H9 (cell line): Measurements from ENCODE around the gene MPPE1. TPM values are rescaled to one million over a fixed set of nuclear protein-coding genes. Genes with fewer than 3 reads are reported as not detected.

Source experiments
- DNase-seq: peaks from one replicate; pipeline ENCODE4 v3.0.0-alpha.2; 2017
- H2AFZ ChIP-seq: one replicate; pipeline ENCODE4 v1.6.1; 2013; ENCODE audit warnings: mild to moderate bottlenecking, low read length, control low read depth, moderate library complexity
- H2AK5ac ChIP-seq: 2 replicates; pipeline ENCODE4 v1.6.1; 2013; ENCODE audit warnings: low read length, control low read depth, mixed read lengths; ENCODE audit not compliant: insufficient read length
- H2BK120ac ChIP-seq: one replicate; pipeline ENCODE4 v1.6.1; 2013; ENCODE audit warnings: low read depth, mild to moderate bottlenecking, low read length, control low read depth, inconsistent platforms; ENCODE audit not compliant: poor library complexity, severe bottlenecking
- H2BK12ac ChIP-seq: 2 replicates; pipeline ENCODE4 v1.6.1; 2013; ENCODE audit warnings: low read length, control low read depth, mixed read lengths, low read depth; ENCODE audit not compliant: insufficient read length
- H2BK15ac ChIP-seq: 2 replicates; pipeline ENCODE4 v1.6.1; 2013; ENCODE audit warnings: low read depth, low read length, control low read depth
- H2BK20ac ChIP-seq: one replicate; pipeline ENCODE4 v1.6.1; 2013; ENCODE audit warnings: low read depth, mild to moderate bottlenecking, low read length, control low read depth, inconsistent platforms; ENCODE audit not compliant: poor library complexity, severe bottlenecking
- H2BK5ac ChIP-seq: 2 replicates; pipeline ENCODE4 v1.6.1; 2013; ENCODE audit warnings: low read length, control low read depth, mixed read lengths; ENCODE audit not compliant: insufficient read length
- H3K14ac ChIP-seq: 2 replicates; pipeline ENCODE4 v1.6.1; 2013; ENCODE audit warnings: low read length, control low read depth; ENCODE audit not compliant: insufficient read depth
- H3K18ac ChIP-seq: 2 replicates; pipeline ENCODE4 v1.6.1; 2013; ENCODE audit warnings: low read depth, mild to moderate bottlenecking, mixed read lengths, low read length, control low read depth; ENCODE audit not compliant: insufficient read length
- H3K23ac ChIP-seq: 2 replicates; pipeline ENCODE4 v1.6.1; 2013; ENCODE audit warnings: low read length, control low read depth, mixed read lengths, low read depth; ENCODE audit not compliant: insufficient read length
- H3K23me2 ChIP-seq: 2 replicates; pipeline ENCODE4 v1.6.1; 2013; ENCODE audit warnings: low read depth, mild to moderate bottlenecking, mixed read lengths, low read length, control low read depth; ENCODE audit not compliant: insufficient read length, poor library complexity, severe bottlenecking
- H3K27ac ChIP-seq: 2 replicates; pipeline ENCODE4 v1.5.1; 2013; ENCODE audit warnings: low read length, control low read depth, mixed read lengths, low read depth; ENCODE audit not compliant: insufficient read length
- H3K27me3 ChIP-seq: 2 replicates; pipeline ENCODE4 v1.6.1; 2013; ENCODE audit warnings: low read length, control low read depth, inconsistent platforms; ENCODE audit not compliant: insufficient read depth
- H3K4ac ChIP-seq: 2 replicates; pipeline ENCODE4 v1.6.1; 2013; ENCODE audit warnings: low read depth, mild to moderate bottlenecking, control low read depth, inconsistent platforms, low read length, moderate library complexity
- H3K4me1 ChIP-seq: 2 replicates; pipeline ENCODE4 v1.6.1; 2013; ENCODE audit warnings: low read length, control low read depth, inconsistent platforms; ENCODE audit not compliant: insufficient read depth
- H3K4me2 ChIP-seq: 2 replicates; pipeline ENCODE4 v1.6.1; 2013; ENCODE audit warnings: low read length, control low read depth, mixed read lengths; ENCODE audit not compliant: insufficient read length, insufficient read depth
- H3K56ac ChIP-seq: 2 replicates; pipeline ENCODE4 v1.6.1; 2013; ENCODE audit warnings: low read depth, mild to moderate bottlenecking, mixed read lengths, low read length, control low read depth; ENCODE audit not compliant: insufficient read length
- H3K79me1 ChIP-seq: 2 replicates; pipeline ENCODE4 v1.6.1; 2013; ENCODE audit warnings: low read depth, mild to moderate bottlenecking, moderate library complexity, low read length, control low read depth, inconsistent platforms; ENCODE audit not compliant: insufficient read depth, poor library complexity, severe bottlenecking
- H3K79me2 ChIP-seq: 2 replicates; pipeline ENCODE4 v1.6.1; 2013; ENCODE audit warnings: low read length, control low read depth, inconsistent platforms; ENCODE audit not compliant: insufficient read depth
- H3K9ac ChIP-seq: 2 replicates; pipeline ENCODE4 v1.6.1; 2013; ENCODE audit warnings: low read length, control low read depth, mixed read lengths; ENCODE audit not compliant: insufficient read length; ENCODE audit errors: extremely low read depth
- H3K9me3 ChIP-seq: one replicate; pipeline ENCODE4 v1.6.1; 2013; ENCODE audit warnings: low read depth, low read length, inconsistent platforms; ENCODE audit not compliant: control insufficient read depth
- H3T11ph ChIP-seq: one replicate; pipeline ENCODE4 v1.6.1; 2013; ENCODE audit warnings: mild to moderate bottlenecking, low read length, control low read depth, inconsistent platforms
- H4K20me1 ChIP-seq: one replicate; pipeline ENCODE4 v1.6.1; 2013; ENCODE audit not compliant: control insufficient read depth, insufficient read length, insufficient read depth
- H4K5ac ChIP-seq: 2 replicates; pipeline ENCODE4 v1.6.1; 2013; ENCODE audit warnings: low read depth, mild to moderate bottlenecking, mixed read lengths, low read length, control low read depth; ENCODE audit not compliant: insufficient read length
- H4K8ac ChIP-seq: replicated peaks from 2 replicates; pipeline ENCODE4 v1.6.1; 2013; ENCODE audit warnings: low read length, control low read depth, mixed read lengths, low read depth; ENCODE audit not compliant: insufficient read length
- H4K91ac ChIP-seq: 2 replicates; pipeline ENCODE4 v1.6.1; 2013; ENCODE audit warnings: low read depth, mild to moderate bottlenecking, moderate library complexity, mixed read lengths, low read length, control low read depth; ENCODE audit not compliant: insufficient read length
- H3K27ac Mint-ChIP-seq, 3 experiments: 2 replicates in 2 of 3; 3 replicates in 1 of 3; pipeline ENCODE4 v1.8.0; 2020 to 2021; ENCODE audit warnings: mixed read lengths in 3 of 3, mild to moderate bottlenecking in 1 of 3, moderate library complexity in 1 of 3
- H3K27me3 Mint-ChIP-seq: 2 replicates; pipeline ENCODE4 v1.8.0; 2021; ENCODE audit warnings: low read depth, mild to moderate bottlenecking, moderate library complexity, mixed read lengths
- H3K36me3 Mint-ChIP-seq, 3 experiments: 2 replicates in 2 of 3; 3 replicates in 1 of 3; pipeline ENCODE4 v1.8.0; 2020 to 2021; ENCODE audit warnings: low read depth in 3 of 3, mixed read lengths in 3 of 3; ENCODE audit not compliant: insufficient read depth in 1 of 3
- H3K4me1 Mint-ChIP-seq, 2 experiments: 2 replicates each; pipeline ENCODE4 v1.8.0; 2020; ENCODE audit warnings: mixed read lengths in 2 of 2
- H3K4me3 Mint-ChIP-seq, 2 experiments: 2 replicates in 1 of 2; 3 replicates in 1 of 2; pipeline ENCODE4 v1.8.0; 2020 to 2021; ENCODE audit warnings: mild to moderate bottlenecking in 2 of 2, mixed read lengths in 2 of 2, moderate library complexity in 1 of 2
- H3K9me3 Mint-ChIP-seq, 2 experiments: 2 replicates in 1 of 2; 3 replicates in 1 of 2; pipeline ENCODE4 v1.8.0; 2020; ENCODE audit warnings: mild to moderate bottlenecking in 2 of 2, mixed read lengths in 2 of 2, moderate library complexity in 1 of 2
- WGBS: extraction: QIAGEN DNeasy Blood & Tissue Kit; methylation state at CpG from one replicate; pipeline ENCODE4 v1.1.7; 2013; ENCODE audit warnings: missing lambda C conversion rate, low lambda C conversion rate, mixed read lengths; ENCODE audit not compliant: insufficient read length; ENCODE audit errors: extremely low coverage; 5-methylcytosine and 5-hydroxymethylcytosine counted together
- total RNA-seq: library from RNA; stranded (reverse); gene quantifications from 2 replicates; pipeline ENCODE4 v1.2.1, GENCODE V29; 2021
- TF ChIP-seq, protein P1 (sequence below): fragments of 200-600 bp; sonication (generic); conservative IDR thresholded peaks from 3 replicates; pipeline ENCODE4 v1.8.0; 2021; ENCODE audit warnings: antibody characterized with exemption, mild to moderate bottlenecking

The MPPE1 gene
- total RNA-seq, 1 experiment from 2014 or later = 13.2 TPM

DNA sequence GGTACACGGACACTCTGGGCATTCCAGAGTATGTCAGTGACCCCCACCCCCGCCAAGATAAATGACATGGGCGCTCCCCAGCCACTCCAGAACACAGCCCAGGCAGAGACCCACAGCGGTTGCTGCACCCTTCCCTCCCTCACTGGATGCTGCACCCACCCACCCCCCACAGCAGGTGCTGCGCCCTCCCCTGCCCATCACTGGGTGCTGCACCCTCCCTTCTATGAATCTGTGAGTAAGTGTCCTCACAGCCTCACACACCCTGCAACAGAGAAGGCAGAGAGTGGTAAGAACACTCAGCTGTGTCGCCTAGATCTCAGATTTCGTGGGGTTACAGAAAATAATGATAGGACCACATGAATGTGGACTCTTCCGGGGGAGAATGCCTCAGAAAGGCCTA, 33.4 kb downstream of the MPPE1 start:
- Histone ChIP-seq H2AFZ (no peak overlapping the region), H2BK5ac (no peak overlapping the region), H3K23ac (no peak overlapping the region), H4K91ac (no peak overlapping the region), H2BK20ac (no peak overlapping the region), H2BK12ac (no peak overlapping the region), H2BK15ac (no peak overlapping the region), H3K4ac (no peak overlapping the region), H3K4me2 (no peak overlapping the region), H4K8ac (no peak overlapping the region), H2AK5ac (no peak overlapping the region), H3K14ac (no peak overlapping the region), H3K23me2 (no peaks in the 10 kb centered on the region), H3K27me3 (no peaks in the 10 kb centered on the region), H3K79me1 (no peaks in the 10 kb centered on the region), H4K5ac (no peak overlapping the region), H3K9ac (no peak overlapping the region), H3K56ac (no peak overlapping the region), H3K4me1 (peaks cover 2% of the 10 kb centered on the region; the same call in 1 of the 2 replicates), H4K20me1 (no peaks in the 10 kb centered on the region), H3K18ac (no peak overlapping the region), H3K79me2 (no peaks in the 10 kb centered on the region), H3K9me3 (no peaks in the 10 kb centered on the region), H3K27ac (no peak overlapping the region), H3T11ph (no peak overlapping the region), H2BK120ac (no peak overlapping the region)
- WGBS = no CpG with 5 or more reads among the region's 8 CpGs
- Mint-ChIP-seq H3K4me1 (peaks cover 8 to 10% of the 10 kb centered on the region in 2 experiments), H3K36me3 (peaks cover 22 to 55% (median 28%) of the 10 kb centered on the region in 3 experiments), H3K9me3 (peaks cover 3% of the 10 kb centered on the region in 2 experiments; a peak in 3 of 5 replicates), H3K4me3 (no peak overlapping the region), H3K27me3 (no peaks in the 10 kb centered on the region), H3K27ac (0 out of 7 replicates have a peak overlapping the region, but pooled peaks of 2 of the 3 experiments have one; percentile 7)
- TF ChIP-seq, protein P1, sequence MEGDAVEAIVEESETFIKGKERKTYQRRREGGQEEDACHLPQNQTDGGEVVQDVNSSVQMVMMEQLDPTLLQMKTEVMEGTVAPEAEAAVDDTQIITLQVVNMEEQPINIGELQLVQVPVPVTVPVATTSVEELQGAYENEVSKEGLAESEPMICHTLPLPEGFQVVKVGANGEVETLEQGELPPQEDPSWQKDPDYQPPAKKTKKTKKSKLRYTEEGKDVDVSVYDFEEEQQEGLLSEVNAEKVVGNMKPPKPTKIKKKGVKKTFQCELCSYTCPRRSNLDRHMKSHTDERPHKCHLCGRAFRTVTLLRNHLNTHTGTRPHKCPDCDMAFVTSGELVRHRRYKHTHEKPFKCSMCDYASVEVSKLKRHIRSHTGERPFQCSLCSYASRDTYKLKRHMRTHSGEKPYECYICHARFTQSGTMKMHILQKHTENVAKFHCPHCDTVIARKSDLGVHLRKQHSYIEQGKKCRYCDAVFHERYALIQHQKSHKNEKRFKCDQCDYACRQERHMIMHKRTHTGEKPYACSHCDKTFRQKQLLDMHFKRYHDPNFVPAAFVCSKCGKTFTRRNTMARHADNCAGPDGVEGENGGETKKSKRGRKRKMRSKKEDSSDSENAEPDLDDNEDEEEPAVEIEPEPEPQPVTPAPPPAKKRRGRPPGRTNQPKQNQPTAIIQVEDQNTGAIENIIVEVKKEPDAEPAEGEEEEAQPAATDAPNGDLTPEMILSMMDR = no peak
- no peak for DNase-seq
